Endothelial cell of umbilical vein (primary cell): Measurements from ENCODE around the gene RIMBP2. TPM values are rescaled to one million over a fixed set of nuclear protein-coding genes. Genes with fewer than 3 reads are reported as not detected.

ENCODE experiments used
- BruUV-seq: library from RNA; stranded (reverse); fragments of 400-500 nt; replicated peaks from 2 replicates; lab custom pipeline; 2021; lab: Mats Ljungman, UMichigan
- CTCF ChIA-PET: fragments of 300-600, 350-600 bp; sonication (Branson Sonifier 250); formaldehyde crosslinking; loops from one replicate; lab custom pipeline; 2021; ENCODE audit warnings: antibody characterized with exemption, inconsistent platforms; lab: Charles Lee
- POLR2A ChIA-PET: fragments of 300-600, 350-600 bp; sonication (Branson Sonifier 250); formaldehyde crosslinking; loops from one replicate; lab custom pipeline; 2021; ENCODE audit warnings: antibody characterized with exemption, inconsistent platforms; lab: Charles Lee
- DNase-seq: peaks from one replicate; pipeline ENCODE4 v3.0.0-alpha.2; 2011; ENCODE audit warnings: low read depth, low spot score
- FAIRE-seq: peaks from 2 replicates; lab custom pipeline; 2011; peaks lifted over from hg19 to GRCh38; lab: Jason Lieb, UNC
- H2AFZ ChIP-seq: 2 replicates; pipeline ENCODE4 v1.6.0; 2012; ENCODE audit warnings: low read depth, low read length, control low read depth, inconsistent platforms
- H3K27ac ChIP-seq: 2 replicates; pipeline ENCODE4 v1.5.1; 2011; ENCODE audit warnings: low read depth, mild to moderate bottlenecking, control low read depth, low read length, moderate library complexity; ENCODE audit not compliant: insufficient read depth
- H3K27me3 ChIP-seq, 2 experiments: 2 replicates each; pipeline versions ENCODE4 v1.6.0 to v1.6.1; 2011; ENCODE audit warnings: low read length in 2 of 2, mixed read lengths in 1 of 2; ENCODE audit not compliant: control insufficient read depth in 2 of 2, insufficient read depth in 2 of 2
- H3K36me3 ChIP-seq, 2 experiments: 2 replicates in 1 of 2; 3 replicates in 1 of 2; pipeline ENCODE4 v1.5.1; 2011; ENCODE audit warnings: low read length in 2 of 2, mild to moderate bottlenecking in 1 of 2, moderate library complexity in 1 of 2; ENCODE audit not compliant: control insufficient read depth in 2 of 2, insufficient read depth in 2 of 2; ENCODE audit errors: extremely low read depth in 1 of 2
- H3K4me1 ChIP-seq: 3 replicates; pipeline ENCODE4 v1.5.1; 2011; ENCODE audit warnings: mild to moderate bottlenecking, low read length; ENCODE audit not compliant: control insufficient read depth, insufficient read depth; ENCODE audit errors: extremely low read depth
- H3K4me2 ChIP-seq: 2 replicates; pipeline ENCODE4 v1.6.1; 2011; ENCODE audit warnings: low read length, control low read depth, mixed read lengths; ENCODE audit not compliant: insufficient read depth
- H3K4me3 ChIP-seq, 3 experiments: fragments of 200-600 bp in 1 of 3; sonication (generic), shearing (Covaris generic) in 1 of 3; replicated peaks in 1 of 3; 2 replicates each; pipeline ENCODE4 v1.5.1; 2011 to 2016; ENCODE audit warnings: control low read depth in 3 of 3, low read length in 3 of 3, mild to moderate bottlenecking in 2 of 3, inconsistent platforms in 1 of 3, low read depth in 1 of 3, moderate library complexity in 1 of 3; ENCODE audit not compliant: insufficient read depth in 1 of 3
- H3K79me2 ChIP-seq: 2 replicates; pipeline ENCODE4 v1.6.0; 2012; ENCODE audit warnings: low read length, inconsistent platforms; ENCODE audit not compliant: control insufficient read depth, insufficient read depth
- H3K9ac ChIP-seq: replicated peaks from 2 replicates; pipeline ENCODE3; 2011; ENCODE audit warnings: low read length, control low read depth; ENCODE audit not compliant: insufficient read depth; ENCODE audit errors: extremely low read depth
- H3K9me1 ChIP-seq: replicated peaks from 3 replicates; pipeline ENCODE4 v1.6.0; 2011; ENCODE audit warnings: mild to moderate bottlenecking, low read length; ENCODE audit not compliant: control insufficient read depth, insufficient read depth; ENCODE audit errors: extremely low read depth
- H3K9me3 ChIP-seq: replicated peaks from 2 replicates; pipeline ENCODE4 v1.5.1; 2012; ENCODE audit warnings: low read length, inconsistent platforms; ENCODE audit not compliant: control insufficient read depth, insufficient read depth
- H4K20me1 ChIP-seq: replicated peaks from 2 replicates; pipeline ENCODE3; 2011; ENCODE audit warnings: mild to moderate bottlenecking, low read length; ENCODE audit not compliant: control insufficient read depth, insufficient read depth; ENCODE audit errors: extremely low read depth
- CTCF ChIP-seq, 2 donors: IDR thresholded peaks; 1 replicate in 1 of 2; 2 replicates in 1 of 2; pipeline ENCODE4 v1.5.1; 2011; ENCODE audit warnings: low read length in 2 of 2, mild to moderate bottlenecking in 2 of 2, moderate library complexity in 2 of 2, control low read depth in 1 of 2, inconsistent platforms in 1 of 2, low read depth in 1 of 2; ENCODE audit not compliant: insufficient read depth in 1 of 2; ENCODE audit errors: extremely low read depth in 1 of 2
- EZH2 ChIP-seq: IDR thresholded peaks from 2 replicates; pipeline ENCODE4 v1.6.1; 2012; ENCODE audit warnings: borderline replicate concordance, low read depth, mild to moderate bottlenecking, moderate library complexity, low read length, inconsistent platforms; ENCODE audit not compliant: severe bottlenecking
- FOS ChIP-seq: IDR thresholded peaks from 2 replicates; pipeline ENCODE4 v1.6.1; 2011; ENCODE audit warnings: mild to moderate bottlenecking, low read length, moderate library complexity, borderline replicate concordance; ENCODE audit not compliant: insufficient read depth
- GATA2 ChIP-seq: IDR thresholded peaks from 2 replicates; pipeline ENCODE4 v1.7.0; 2011; ENCODE audit warnings: low read depth, mild to moderate bottlenecking, moderate library complexity, mixed read lengths, low read length; ENCODE audit not compliant: insufficient read length, insufficient read depth
- JUN ChIP-seq: IDR thresholded peaks from 2 replicates; pipeline ENCODE4 v1.6.1; 2011; ENCODE audit warnings: borderline replicate concordance, low read depth; ENCODE audit not compliant: insufficient read length, insufficient read depth
- MAX ChIP-seq: IDR thresholded peaks from 2 replicates; pipeline ENCODE4 v1.6.1; 2011; ENCODE audit not compliant: insufficient read depth, insufficient read length
- MYC ChIP-seq: IDR thresholded peaks from one replicate; pipeline ENCODE4 v1.6.1; 2011; ENCODE audit warnings: mild to moderate bottlenecking, low read depth, low read length
- POLR2A ChIP-seq: IDR thresholded peaks from 2 replicates; pipeline ENCODE4 v1.6.1; 2012; ENCODE audit warnings: low read depth, mild to moderate bottlenecking, control low read depth, low read length
- POLR2AphosphoS5 ChIP-seq: IDR thresholded peaks from 2 replicates; pipeline ENCODE4 v1.6.1; 2012; ENCODE audit warnings: low read depth, mild to moderate bottlenecking, control low read depth, low read length, moderate library complexity; ENCODE audit not compliant: insufficient read depth
- dilution Hi-C: fragments of 300-500 bp; cut with MboI; formaldehyde crosslinking; loops from one replicate; pipeline ENCODE4 v1.15.0; 2019; ENCODE audit warnings: low sequenced_read_pairs; ENCODE audit not compliant: extremely low pct_ligation_motif_present
- intact Hi-C: fragments of 100-400 bp; cut with micrococcal nuclease; formaldehyde crosslinking; loops from one replicate; pipeline ENCODE4 v1.10.0; 2022
- polyA plus RNA-seq, 4 experiments: library from polyadenylated mRNA; depleted of rRNA in 3 of 4; stranded (reverse) in 3 of 4; unstranded in 1 of 4; fragments of >200 nt; gene quantifications; 2 replicates each; pipeline versions ENCODE4 v1.2.1 to v1.2.3, GENCODE V29; 2011 to 2012; ENCODE audit warnings: missing spikeins in 1 of 4
- total RNA-seq: library from RNA; stranded (reverse); gene quantifications from 2 replicates; pipeline ENCODE4 v1.2.3, GENCODE V29; 2021

The RIMBP2 gene
- total and polyA plus RNA-seq, 2 donors (not counting 3 experiments of a cell fraction or from before 2014, with no cell fraction given): 0.04 TPM; not detected in 1

GRCh38 chr12:130524759-130525158 lies 191.3 kb downstream of the RIMBP2 start:
- H3K79me2 ChIP-seq: no peaks in the 10 kb centered on the region
- H3K9me1 ChIP-seq: no peaks in the 10 kb centered on the region
- intact Hi-C loops: no loop called here
- CTCF ChIA-PET: no interaction called here
- H3K27ac ChIP-seq: no peak overlapping the region
- no peak for TF ChIP-seq JUN
- TF ChIP-seq GATA2: no peak
- TF ChIP-seq EZH2: no peak
- TF ChIP-seq MAX: no peak
- no peak for TF ChIP-seq POLR2A
- no peak for TF ChIP-seq MYC
- no peak for TF ChIP-seq POLR2AphosphoS5
- TF ChIP-seq FOS: no peak
- no peak for TF ChIP-seq CTCF (IDR thresholded peaks at IDR 0.05; ENCODE audit: extremely low read depth in 1 of 2, insufficient read depth in 1 of 2, low read depth in 1 of 2, low read length in 2 of 2)
- dilution Hi-C loops: no loop called here
- H4K20me1 ChIP-seq: no peaks in the 10 kb centered on the region
- H3K27me3 ChIP-seq: no peaks in the 10 kb centered on the region
- H3K9ac ChIP-seq: no peak overlapping the region
- FAIRE-seq (no peak), DNase-seq (no peak)
- no peaks in the 10 kb centered on the region for H3K36me3 ChIP-seq
- no peaks in the 10 kb centered on the region for H3K4me1 ChIP-seq
- no peak overlapping the region for H3K4me3 ChIP-seq
- no peak overlapping the region for H3K4me2 ChIP-seq
- no TSS peak for BruUV-seq
- no peak overlapping the region for H2AFZ ChIP-seq
- POLR2A ChIA-PET: no interaction called here
- H3K9me3 ChIP-seq: peaks cover 3% of the 10 kb centered on the region
